HL-60 (cell line): ENCODE results near the gene AHSG.

Experiments used
- DNase-seq, 2 experiments: peaks; one replicate each; pipeline ENCODE4 v3.0.0-alpha.2; 2010 to 2020; ENCODE audit warnings: low read depth in 1 of 2, low spot score in 1 of 2
- H3K27ac ChIP-seq: fragments of 250-450 bp; sonication (Bioruptor Pico); replicated peaks from 2 replicates; pipeline ENCODE4 v1.5.1; 2020; ENCODE audit warnings: mild to moderate bottlenecking, moderate library complexity
- H3K27me3 ChIP-seq: fragments of 250-450 bp; sonication (Bioruptor Pico); 2 replicates; pipeline ENCODE4 v1.5.1; 2021; ENCODE audit warnings: mild to moderate bottlenecking, moderate library complexity; ENCODE audit not compliant: insufficient read depth, poor library complexity, severe bottlenecking
- H3K4me3 ChIP-seq: replicated peaks from 2 replicates; pipeline ENCODE4 v1.5.1; 2011; ENCODE audit warnings: mild to moderate bottlenecking, control low read depth, low read length; ENCODE audit not compliant: insufficient read depth
- CTCF ChIP-seq: IDR thresholded peaks from one replicate; pipeline ENCODE4 v1.5.1; 2011; ENCODE audit warnings: low read length, control low read depth, inconsistent platforms; ENCODE audit not compliant: insufficient read depth
- GABPA ChIP-seq: IDR thresholded peaks from 2 replicates; pipeline ENCODE4 v1.6.1; 2012; ENCODE audit warnings: low read depth
- POLR2AphosphoS5 ChIP-seq: IDR thresholded peaks from 2 replicates; pipeline ENCODE4 v1.6.1; 2012; ENCODE audit warnings: low read depth
- REST ChIP-seq: IDR thresholded peaks from 2 replicates; pipeline ENCODE4 v1.6.1; 2012; ENCODE audit warnings: low read depth; ENCODE audit not compliant: insufficient replicate concordance
- SPI1 ChIP-seq: IDR thresholded peaks from 2 replicates; pipeline ENCODE4 v1.6.1; 2012; ENCODE audit warnings: low read depth, mild to moderate bottlenecking, borderline replicate concordance
- long read RNA-seq: library from polyadenylated mRNA; unstranded; transcript quantifications from one replicate; pipeline ENCODE4 v2.0.0, GENCODE V29; 2020

AHSG gene
- long read RNA-seq = 0 reads

- no peak for DNase-seq
- Histone ChIP-seq H3K27me3 (peaks cover 3% of the 10 kb centered on the region), H3K4me3 (no peak within 1 kb of the TSS), H3K27ac (no peak within 1 kb of the TSS)
- TF ChIP-seq POLR2AphosphoS5 (no peak), GABPA (no peak), SPI1 (no peak), CTCF (no peak), REST (no peak)
Observed at GRCh38 chr3:186612721-186613636, at the start of gene AHSG. Gene AHSG (plus strand): TSS chr3:186613060. CDS start chr3:186613142, 82 bp downstream.

GRCh38 chr3:186564586-186564985, 48.3 kb upstream of the AHSG start:
- TF ChIP-seq SPI1 (no peak), REST (no peak), POLR2AphosphoS5 (no peak), CTCF (no peak), GABPA (no peak)
- DNase-seq = no peak
- Histone ChIP-seq H3K4me3 (no peak overlapping the region), H3K27ac (no peak overlapping the region), H3K27me3 (no peaks in the 10 kb centered on the region)

- Histone ChIP-seq H3K27me3 (no peaks in the 10 kb centered on the region), H3K4me3 (peak overlapping the region; percentile 72), H3K27ac (peak overlapping the region; percentile 81)
- no peak for DNase-seq
- TF ChIP-seq REST (no peak), CTCF (no peak), SPI1 (no peak), GABPA (no peak), POLR2AphosphoS5 (no peak)
Observed at GRCh38 chr3:186566772-186567071, 46.1 kb upstream of the AHSG start.
